ENCODE measurements around the gene SMARCD3.

- TF ChIP-seq POLR2A (IDR thresholded peaks at IDR 0.05) (no peak), CTCF (IDR thresholded peaks at IDR 0.05) (no peak)
These were observed 716 bp downstream of the SMARCD3 start for GRCh38 chr7:151247611-151248345.

Data from testis (tissue), 2 donors.